ENCODE data around the gene EDC3. TPM values are rescaled to one million over a fixed set of nuclear protein-coding genes. Genes with fewer than 3 reads are reported as not detected.

The EDC3 gene
- total RNA-seq, 4 donors from 2014 or later: 10.5 to 20.4 (median 15.0) TPM

- TF ChIP-seq, protein P1, sequence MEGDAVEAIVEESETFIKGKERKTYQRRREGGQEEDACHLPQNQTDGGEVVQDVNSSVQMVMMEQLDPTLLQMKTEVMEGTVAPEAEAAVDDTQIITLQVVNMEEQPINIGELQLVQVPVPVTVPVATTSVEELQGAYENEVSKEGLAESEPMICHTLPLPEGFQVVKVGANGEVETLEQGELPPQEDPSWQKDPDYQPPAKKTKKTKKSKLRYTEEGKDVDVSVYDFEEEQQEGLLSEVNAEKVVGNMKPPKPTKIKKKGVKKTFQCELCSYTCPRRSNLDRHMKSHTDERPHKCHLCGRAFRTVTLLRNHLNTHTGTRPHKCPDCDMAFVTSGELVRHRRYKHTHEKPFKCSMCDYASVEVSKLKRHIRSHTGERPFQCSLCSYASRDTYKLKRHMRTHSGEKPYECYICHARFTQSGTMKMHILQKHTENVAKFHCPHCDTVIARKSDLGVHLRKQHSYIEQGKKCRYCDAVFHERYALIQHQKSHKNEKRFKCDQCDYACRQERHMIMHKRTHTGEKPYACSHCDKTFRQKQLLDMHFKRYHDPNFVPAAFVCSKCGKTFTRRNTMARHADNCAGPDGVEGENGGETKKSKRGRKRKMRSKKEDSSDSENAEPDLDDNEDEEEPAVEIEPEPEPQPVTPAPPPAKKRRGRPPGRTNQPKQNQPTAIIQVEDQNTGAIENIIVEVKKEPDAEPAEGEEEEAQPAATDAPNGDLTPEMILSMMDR (IDR thresholded peaks at IDR 0.05; ENCODE audit: low read depth): no peak
Observed at GRCh38 chr15:74620636-74621545, 74.9 kb downstream of the EDC3 start.

DNA sequence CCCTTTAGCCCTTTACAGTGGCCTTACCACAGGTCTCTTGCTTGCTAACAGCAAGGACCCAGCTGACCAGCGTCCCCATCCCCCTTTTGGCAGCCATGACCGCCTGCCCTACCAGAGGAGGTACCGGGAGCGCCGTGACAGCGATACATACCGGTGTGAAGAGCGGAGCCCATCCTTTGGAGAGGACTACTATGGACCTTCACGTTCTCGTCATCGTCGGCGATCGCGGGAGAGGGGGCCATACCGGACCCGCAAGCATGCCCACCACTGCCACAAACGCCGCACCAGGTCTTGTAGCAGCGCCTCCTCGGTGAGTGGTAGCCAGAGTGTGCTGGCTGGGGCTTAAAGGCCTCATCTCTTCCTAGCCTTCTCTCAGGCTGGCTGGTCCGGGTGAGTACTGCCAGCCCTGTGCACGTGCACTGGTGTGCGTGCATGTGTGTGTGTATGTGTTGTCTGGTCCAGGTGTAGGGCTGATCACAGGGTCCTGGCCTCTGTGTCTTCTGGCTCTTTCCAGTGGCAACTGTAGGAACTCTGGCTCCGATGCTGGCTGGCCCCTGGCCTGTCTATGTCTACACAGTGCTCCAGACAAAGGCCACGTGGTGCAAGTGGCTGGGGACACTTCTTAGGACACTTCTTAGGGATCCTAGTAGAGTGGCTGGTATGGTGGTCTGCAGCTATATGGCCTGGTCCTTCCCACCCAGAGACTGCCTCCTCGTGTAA is 75.7 kb downstream of the EDC3 start:
- TF ChIP-seq, protein P1 (IDR thresholded peaks at IDR 0.05; ENCODE audit: low read depth): no peak

GRCh38 chr15:74618841-74619596 is 76.8 kb downstream of the EDC3 start:
- TF ChIP-seq, protein P1 (IDR thresholded peaks at IDR 0.05; ENCODE audit: low read depth): no peak

DNA sequence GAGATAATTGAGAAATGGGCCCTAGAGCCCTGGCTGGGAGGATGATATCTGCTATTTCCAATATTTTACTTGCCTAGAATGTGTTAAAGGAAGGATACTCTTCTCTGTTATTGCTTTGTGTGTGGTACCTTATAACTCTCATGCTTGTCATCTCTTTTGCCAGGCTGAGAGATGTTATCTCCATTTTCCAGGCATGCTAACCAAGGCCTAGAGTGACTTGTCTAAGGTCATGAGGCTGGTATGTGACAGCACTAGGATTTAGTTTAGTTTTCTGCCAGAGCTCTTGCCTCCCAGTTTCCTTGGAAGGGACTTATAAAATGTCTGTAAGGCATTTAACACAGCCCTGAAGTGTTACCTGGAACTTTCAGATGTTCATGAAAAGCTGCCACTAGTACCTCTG is 78.8 kb downstream of the EDC3 start:
- TF ChIP-seq, protein P1 (IDR thresholded peaks at IDR 0.05; ENCODE audit: low read depth): no peak

GRCh38 chr15:74616366-74616939 is 79.4 kb downstream of the EDC3 start:
- TF ChIP-seq, protein P1 (IDR thresholded peaks at IDR 0.05; ENCODE audit: low read depth): no peak

DNA sequence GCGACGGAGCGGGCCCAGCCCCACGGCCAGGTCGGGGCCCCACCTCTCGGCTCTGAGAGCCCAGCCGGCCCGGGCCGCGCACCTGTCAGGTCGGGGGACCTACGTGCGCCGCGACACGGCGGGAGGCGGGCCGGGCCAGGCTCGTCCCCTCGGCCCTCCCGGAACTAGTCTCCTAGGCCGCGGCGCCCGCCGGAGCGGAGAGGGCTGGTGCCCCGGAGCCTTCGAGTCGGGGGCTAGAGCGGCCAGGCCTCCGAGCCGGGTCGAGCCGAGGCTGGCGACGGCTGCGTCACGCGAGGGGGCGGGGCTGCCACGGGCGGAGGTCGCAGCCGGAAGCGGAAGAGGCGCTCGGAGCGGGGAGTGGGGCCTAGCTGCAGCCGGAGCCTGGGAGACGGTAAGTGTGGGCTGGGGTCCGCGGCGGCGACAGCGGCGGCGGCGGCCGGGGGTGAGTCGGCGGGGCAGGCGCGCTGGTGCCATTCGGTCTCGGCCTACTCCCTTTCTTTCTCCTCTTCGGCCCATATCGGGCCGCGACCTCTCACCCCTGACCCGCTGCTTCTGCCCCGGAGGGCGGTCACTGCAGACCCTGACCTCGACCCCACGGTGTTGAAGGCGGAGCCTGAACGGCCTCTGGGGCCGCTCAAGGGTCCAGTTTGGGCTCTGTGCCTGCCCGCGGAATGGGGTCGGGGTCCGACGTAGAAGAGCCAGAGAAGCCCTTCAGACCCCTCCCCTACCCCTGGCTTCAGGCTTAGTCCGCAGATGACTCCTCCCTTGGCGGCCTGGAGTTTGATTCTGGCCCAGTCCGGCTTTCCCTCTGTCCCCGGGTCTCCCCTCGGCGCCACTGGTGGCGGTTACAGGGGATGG is 80.1 kb downstream of the EDC3 start, which contains the start of gene CLK3:
TSS of gene CLK3 (plus strand) at position 329 of the 858 bp plus-strand sequence. CDS start 3,361 bp downstream, outside the sequence.
- TF ChIP-seq, protein P1 (IDR thresholded peaks at IDR 0.05; ENCODE audit: low read depth): no peak
